Measurements from ENCODE around the gene ARHGEF1.
A peak's percentile ranks its signal among the peaks of the same experiment; 100 is the strongest.

DNA sequence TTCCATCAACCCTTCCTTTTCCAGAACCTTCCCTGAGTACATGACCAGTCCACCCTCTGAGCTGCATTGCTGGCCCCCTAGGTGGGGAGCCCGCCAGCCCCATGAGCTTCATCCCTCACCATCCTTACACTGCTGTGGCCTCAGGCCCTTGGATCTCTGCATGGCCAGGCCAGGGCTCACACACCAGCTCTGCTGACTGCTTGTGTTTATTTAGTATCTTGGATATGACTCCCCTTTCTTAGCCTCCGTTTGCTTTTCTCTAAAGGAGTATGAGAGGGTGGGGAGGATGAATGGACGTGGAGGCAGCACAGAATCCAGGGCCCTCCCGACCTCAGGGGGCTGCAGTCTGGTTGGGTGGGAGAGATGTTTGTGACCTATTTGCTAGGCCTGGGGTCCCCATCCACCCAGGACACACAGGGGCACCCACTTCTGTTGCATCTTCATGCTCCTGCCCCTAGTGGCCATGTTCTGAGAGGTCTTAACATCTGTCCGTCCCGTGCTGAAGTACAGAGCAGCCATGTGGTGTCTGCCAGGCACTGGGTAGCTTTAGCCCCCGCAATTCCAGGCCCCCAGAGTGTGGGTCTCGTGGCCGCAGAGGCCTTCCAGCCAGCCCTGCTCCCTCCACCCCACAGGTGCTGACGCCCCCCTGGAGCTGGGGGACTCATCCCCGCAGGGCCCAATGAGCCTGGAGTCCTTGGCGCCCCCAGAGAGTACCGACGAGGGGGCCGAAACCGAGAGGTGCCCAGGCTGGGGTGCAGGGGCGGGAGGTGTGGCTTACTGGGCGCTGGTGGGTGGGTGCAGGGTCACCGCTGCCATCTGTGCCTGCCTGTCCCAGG is 13.0 kb downstream of the ARHGEF1 start:
- TF ChIP-seq, protein P1, sequence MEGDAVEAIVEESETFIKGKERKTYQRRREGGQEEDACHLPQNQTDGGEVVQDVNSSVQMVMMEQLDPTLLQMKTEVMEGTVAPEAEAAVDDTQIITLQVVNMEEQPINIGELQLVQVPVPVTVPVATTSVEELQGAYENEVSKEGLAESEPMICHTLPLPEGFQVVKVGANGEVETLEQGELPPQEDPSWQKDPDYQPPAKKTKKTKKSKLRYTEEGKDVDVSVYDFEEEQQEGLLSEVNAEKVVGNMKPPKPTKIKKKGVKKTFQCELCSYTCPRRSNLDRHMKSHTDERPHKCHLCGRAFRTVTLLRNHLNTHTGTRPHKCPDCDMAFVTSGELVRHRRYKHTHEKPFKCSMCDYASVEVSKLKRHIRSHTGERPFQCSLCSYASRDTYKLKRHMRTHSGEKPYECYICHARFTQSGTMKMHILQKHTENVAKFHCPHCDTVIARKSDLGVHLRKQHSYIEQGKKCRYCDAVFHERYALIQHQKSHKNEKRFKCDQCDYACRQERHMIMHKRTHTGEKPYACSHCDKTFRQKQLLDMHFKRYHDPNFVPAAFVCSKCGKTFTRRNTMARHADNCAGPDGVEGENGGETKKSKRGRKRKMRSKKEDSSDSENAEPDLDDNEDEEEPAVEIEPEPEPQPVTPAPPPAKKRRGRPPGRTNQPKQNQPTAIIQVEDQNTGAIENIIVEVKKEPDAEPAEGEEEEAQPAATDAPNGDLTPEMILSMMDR (optimal IDR thresholded peaks at IDR 0.05 in 1 of 3, IDR thresholded peaks at IDR 0.05 in 1 of 3, conservative IDR thresholded peaks at IDR 0.05 in 1 of 3; ENCODE audit: extremely low read depth in 1 of 3, insufficient read depth in 2 of 3, low read length in 3 of 3) = peak in 1 of 3 experiments; percentile 28
- TF ChIP-seq EZH2 (IDR thresholded peaks at IDR 0.05; ENCODE audit: low read length) = no peak
